Measurements from ENCODE around the gene RNF17.
"Not testable (repeated sequence)": the region's sequence is repeated elsewhere in the genome, so short reads cannot be mapped to it uniquely, and the experiment has no call there.

Gene RNF17, protein sequence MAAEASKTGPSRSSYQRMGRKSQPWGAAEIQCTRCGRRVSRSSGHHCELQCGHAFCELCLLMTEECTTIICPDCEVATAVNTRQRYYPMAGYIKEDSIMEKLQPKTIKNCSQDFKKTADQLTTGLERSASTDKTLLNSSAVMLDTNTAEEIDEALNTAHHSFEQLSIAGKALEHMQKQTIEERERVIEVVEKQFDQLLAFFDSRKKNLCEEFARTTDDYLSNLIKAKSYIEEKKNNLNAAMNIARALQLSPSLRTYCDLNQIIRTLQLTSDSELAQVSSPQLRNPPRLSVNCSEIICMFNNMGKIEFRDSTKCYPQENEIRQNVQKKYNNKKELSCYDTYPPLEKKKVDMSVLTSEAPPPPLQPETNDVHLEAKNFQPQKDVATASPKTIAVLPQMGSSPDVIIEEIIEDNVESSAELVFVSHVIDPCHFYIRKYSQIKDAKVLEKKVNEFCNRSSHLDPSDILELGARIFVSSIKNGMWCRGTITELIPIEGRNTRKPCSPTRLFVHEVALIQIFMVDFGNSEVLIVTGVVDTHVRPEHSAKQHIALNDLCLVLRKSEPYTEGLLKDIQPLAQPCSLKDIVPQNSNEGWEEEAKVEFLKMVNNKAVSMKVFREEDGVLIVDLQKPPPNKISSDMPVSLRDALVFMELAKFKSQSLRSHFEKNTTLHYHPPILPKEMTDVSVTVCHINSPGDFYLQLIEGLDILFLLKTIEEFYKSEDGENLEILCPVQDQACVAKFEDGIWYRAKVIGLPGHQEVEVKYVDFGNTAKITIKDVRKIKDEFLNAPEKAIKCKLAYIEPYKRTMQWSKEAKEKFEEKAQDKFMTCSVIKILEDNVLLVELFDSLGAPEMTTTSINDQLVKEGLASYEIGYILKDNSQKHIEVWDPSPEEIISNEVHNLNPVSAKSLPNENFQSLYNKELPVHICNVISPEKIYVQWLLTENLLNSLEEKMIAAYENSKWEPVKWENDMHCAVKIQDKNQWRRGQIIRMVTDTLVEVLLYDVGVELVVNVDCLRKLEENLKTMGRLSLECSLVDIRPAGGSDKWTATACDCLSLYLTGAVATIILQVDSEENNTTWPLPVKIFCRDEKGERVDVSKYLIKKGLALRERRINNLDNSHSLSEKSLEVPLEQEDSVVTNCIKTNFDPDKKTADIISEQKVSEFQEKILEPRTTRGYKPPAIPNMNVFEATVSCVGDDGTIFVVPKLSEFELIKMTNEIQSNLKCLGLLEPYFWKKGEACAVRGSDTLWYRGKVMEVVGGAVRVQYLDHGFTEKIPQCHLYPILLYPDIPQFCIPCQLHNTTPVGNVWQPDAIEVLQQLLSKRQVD (N-terminal part only)

DNA sequence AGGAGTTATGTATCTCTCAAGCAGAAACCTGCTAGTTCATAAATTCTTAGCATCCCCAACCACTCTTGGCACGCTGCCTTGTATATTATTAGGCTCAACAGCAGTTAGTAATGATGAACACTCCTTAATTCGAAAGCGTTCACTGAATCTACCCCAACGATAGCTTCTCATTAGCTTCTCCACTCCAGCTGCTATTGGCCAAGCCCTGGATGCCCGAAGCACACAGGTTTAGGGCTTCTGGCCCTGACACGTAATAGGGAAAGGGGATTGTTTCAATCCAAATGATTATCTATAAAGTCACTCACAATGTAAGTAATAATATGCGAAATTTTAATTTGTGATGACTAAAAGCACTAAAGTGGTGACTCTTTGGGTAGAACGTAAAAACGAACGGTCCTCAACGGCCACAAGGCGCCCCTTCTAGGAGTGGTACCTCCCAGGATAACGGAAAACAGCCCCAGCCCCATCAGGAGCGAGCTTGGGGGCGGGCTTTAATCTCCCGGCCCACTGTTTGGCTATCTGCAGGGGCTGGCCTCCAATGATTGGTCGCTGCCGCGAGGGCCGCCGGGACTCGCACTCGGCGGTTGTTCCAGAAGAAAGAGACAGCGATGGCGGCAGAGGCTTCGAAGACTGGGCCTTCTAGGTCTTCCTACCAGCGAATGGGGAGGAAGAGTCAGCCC lies at the start of gene RNF17:
Gene RNF17 (plus strand): TSS at position 574 of the 680 bp plus-strand sequence. CDS start 35 bp downstream, at position 609.
- no peak for DNase-seq

DNA sequence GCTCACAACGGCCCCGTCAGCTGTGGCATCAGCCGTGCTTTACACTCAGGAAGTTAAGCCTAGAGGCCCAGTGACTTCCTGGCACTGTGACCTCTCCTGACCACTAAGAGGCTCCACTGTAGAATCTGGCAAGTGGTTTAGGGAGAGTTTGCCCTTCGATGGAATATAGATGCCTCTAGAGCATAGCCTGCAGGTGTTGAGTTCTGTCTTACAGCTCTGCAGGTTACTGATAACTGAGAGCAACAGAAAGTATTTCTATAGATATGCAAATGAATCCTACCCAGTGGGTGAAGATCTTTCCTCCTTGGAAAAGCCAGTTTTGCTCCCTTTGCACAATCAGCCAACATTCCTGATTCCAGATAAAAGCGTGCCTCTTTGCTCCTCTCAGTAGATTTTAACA lies 48.0 kb upstream of the RNF17 start:
- DNase-seq = no peak

DNA sequence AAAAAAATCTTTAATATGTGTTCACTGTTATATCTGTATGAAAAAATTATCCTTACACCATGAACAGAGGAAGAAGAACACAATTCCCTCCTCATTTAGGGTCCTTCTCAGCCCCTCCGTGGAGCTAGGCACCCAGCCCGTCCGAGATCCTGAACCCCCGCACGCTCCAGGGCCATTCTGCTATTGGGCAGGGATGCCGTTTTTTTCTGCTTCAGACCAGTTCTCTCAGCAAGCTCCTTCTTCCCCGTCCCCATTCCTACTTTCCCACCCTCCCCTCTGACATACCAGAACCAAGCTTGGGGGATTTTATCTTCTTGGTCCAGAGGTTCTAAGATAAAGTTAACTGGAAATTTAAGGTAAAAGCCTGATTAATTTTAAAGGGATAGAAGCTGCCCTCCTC lies 47.5 kb upstream of the RNF17 start:
- DNase-seq = no peak

DNA sequence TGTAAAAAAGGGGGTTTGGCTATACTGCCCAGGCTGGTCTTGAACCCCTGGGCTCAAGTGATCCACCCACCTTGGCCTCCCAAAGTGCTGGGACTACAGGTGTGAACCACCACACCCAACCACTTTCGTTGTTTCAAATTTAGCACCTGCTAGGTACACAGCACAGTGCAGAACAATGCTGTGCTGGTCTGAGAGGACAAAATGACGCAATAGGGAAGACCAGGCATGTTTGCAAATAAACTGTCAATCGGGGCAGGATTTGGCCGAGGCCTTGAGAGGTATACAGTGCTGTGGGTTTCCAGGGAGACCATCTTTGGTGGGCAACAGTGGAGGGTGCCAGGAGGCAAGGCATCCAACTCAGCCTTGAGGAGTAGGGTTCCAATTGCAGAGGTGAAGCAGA lies 46.8 kb upstream of the RNF17 start:
- DNase-seq = no peak

DNA sequence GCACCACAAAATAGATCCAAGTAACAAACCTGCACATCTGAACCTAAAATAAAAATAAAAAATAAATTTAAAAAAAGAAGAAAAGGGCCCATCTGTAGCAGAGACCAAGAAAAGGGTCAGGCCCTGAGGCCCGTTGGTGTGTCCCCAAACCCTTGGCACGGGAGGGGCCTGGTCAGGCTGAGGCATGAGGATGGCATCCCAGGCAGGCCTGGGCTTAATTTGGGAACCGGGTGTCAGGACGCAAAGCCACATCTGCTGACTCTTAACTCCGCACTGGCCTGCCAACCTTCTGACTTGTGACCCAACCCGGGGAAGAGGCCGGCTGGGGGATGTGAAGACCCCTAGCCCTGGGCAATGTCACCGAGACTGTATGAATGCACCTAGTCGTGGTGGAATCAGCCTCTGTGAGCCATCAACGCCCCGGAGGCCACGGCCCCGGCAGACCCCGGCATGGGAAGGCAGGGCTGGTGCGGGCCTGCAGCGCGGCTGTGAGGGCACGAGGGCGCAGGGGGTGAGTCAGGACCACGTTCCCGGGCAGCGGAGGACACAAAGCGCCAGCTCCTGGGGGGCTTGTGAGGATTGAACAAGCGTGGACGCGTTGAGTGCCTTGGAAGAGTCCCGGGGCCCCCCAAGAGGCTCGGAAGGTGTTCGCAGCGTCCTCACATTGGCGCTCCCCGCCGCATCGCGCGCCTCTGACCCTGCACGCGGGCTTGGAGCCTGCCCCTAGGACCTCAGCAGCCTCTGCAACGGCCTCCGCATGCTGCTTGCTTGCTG lies 45.6 kb upstream of the RNF17 start:
- no peak for DNase-seq

DNA sequence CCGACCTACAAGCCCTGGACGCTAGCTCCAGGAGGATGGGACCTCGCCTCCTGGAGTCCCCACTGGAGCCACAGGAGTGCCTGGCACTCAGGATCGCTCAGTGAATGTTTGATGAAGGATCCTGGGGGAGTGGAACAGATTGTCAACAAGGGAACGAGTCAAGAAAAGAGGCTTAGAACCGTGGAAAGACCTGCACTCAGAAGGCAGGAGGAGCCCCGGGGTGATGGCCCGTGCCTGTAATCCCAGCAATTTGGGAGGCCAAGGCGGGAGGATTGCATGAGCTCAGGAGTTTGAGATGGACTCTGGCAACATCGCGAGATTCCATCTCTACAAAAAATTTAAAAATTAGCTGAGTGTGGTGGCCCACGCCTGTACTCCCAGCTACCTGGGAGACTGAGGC lies 44.8 kb upstream of the RNF17 start:
- no peak for DNase-seq

DNA sequence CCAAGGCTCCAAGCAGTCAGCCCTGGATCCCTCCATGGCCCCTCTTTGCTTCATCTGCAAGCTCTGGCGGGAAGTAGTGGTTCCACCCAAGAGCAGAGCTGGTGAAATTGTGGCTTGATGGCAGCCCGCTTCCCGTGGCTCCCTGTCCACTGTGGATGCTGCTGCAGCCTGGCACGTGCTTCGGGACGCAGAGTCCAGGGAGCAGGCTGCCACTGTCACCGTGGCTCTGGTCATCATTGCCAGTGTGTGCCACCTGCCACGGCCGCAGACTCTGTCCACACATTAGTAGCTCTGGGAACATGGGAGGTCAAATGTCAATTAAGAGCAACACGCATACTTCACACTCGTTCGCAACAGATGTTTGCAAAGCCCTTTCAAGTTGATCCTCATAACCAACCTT lies 40.8 kb upstream of the RNF17 start:
- DNase-seq = no peak

DNA sequence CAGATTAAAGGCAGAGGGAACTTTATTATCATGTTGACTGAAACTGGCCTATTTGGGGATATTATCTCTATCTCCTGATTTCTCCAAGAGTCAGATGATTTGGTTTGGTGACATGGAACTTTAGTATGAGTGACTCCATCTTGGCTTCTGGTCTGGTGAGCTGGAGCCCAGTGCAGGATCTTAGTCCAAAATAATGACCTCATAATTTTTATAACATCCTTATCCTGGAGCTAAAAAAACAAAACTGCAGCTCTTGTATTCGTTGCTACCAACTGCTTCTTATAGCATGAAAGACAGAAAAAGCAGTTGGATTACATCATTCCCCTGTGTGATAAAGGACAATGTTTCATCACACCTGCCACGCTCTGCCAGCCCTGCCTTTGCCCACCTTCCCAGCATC lies 39.3 kb upstream of the RNF17 start:
- DNase-seq = no peak

DNA sequence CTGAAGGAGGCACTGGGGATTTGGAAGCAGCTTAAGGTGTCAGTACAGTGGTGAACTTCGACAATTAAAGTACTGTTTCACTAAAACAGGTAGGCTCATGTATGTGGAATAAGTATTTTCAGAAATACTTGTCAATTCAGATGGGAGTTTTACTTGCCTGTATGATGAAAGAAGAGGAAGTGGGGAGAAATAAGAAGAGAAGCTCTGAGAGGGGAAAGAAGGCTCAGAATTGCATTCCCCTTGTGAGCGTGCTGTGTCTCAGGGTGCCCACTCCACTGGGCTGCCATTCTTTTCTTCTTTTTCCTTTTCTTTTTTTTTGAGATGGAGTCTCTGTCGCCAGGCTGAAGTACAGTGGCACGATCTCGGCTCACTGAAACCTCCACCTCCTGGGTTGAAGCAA lies 38.6 kb upstream of the RNF17 start:
- DNase-seq = no peak

DNA sequence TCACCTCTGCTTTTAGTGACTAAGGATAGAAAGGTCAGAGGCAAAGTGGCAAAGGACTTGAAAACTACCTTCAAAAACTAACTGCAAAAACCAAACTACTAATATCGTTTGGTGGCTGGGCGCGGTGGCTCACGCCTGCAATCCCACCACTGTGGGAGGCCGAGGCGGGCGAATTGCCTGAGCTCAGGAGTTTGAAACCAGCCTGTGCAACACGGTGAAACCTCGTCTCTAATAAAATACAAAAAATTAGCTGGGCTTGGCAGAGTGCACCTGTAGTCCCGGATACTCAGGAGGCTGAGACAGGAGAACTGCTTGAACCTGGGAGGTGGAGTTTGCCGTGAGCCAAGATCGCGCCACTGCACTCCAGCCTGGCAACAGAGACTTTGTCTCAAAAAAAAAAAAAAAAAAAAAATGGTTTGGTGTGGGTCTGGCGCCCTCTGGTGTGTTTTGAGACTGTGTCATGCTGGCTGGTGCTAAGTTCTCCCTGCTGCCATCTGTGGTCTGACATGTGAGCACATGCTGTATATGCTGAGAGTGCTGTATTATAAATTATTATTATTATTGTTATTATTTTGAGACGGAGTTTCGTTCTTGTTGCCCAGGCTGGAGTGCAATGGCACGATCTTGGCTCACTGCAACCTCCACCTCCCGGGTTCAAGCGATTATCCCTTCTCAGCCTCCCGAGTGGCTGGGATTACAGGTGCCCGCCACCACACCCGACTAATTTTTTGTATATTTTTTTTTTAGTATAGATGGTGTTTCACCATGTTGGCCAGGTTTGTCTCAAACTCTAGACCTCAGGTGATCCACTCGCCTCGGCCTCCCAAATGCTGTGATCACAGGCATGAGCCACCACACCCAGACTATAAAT lies 36.0 kb upstream of the RNF17 start:
- peak; percentile 63 for DNase-seq

DNA sequence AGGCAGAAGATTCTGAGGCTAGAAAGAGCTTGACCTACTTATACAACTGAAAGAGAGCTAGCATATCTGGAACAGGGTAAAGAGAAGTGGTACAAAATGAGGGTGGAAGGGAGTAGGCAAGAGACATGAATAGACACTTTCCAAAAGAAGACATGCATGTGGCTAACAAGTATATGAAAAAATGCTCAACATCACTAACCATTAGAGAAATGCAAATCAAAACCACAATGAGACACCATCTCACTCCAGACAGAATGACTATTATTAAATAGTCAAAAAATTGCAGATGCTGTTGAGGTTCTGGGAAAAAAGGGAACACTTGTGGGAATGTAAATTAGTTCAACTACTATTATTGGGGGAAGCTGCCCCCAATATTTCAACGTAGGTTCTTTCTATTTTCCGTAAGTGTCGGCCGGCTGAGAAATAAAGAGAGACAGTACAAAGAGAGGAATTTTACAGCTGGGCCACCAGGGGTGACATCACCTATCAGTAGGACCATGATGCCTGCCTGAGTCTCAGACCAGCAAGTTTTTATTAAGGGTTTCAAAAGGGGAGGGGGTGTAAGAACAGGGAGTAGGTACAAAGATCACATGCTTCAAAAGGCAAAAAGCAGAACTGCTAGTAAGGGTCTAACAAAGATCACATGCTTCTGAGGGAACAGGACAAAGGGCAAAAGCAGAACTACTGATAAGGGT lies 32.9 kb upstream of the RNF17 start:
- DNase-seq = not testable (repeated sequence)

DNA sequence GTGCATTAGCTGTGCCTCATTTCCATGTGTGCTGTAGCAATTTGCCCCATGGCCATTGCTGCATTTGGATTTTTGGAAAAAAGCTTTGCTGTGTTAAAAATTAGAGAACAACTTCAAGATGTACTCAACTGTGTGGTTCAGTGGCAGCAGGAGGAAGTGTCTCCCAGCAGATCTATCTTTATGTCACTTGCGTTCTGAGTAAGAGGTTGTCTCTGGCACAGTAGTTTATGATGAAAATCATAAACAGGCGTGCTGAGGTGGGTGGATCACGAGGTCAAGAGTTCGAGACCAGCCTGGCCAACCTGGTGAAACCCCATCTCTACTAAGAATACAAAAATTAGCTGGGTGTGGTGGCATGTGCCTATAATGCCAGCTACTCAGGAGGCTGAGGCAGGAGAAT lies 29.0 kb upstream of the RNF17 start:
- no peak for DNase-seq

DNA sequence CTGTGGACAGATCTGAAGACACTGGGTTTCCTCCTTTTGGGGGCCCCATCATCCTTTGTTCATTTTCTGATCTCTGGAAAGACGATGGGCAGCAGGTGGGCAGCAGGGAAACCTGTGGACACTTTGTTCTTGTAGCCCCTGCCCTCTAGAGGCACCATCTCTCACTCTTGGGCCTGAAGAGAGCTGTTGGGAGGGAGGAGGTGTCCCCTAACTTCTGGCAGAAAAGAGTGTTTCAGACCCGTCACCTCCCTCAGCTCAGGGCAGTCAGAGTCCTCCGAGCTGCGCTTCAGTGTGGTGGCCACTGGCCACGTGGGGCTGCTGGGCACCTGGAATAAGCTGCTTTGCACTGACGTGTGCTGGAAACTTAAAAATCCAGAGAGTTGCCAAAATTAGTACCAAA lies 26.9 kb upstream of the RNF17 start:
- no peak for DNase-seq

DNA sequence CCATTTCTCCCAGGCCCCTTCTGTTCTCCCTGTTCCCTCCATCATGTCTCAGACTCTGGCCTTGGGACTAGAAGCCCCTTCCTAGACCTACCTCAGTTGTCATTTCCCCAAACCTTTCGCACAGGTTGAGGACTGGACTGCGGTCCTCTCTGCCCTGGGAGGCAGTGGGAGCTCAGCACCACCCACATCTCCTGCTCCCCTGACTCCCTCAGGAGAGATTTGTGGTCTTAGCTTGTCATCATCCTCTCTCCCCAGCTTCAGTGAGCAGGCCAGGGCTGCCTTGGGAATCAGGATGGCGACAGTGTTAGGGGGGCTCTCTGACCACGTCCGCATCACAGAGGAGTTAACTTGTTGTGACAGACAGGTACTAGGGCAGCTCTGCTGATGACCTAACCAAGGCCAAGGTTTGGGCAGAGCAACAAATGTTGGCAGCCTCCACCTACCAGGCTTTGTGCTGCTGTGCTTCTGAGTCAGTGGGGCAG lies 25.6 kb upstream of the RNF17 start:
- DNase-seq = no peak

DNA sequence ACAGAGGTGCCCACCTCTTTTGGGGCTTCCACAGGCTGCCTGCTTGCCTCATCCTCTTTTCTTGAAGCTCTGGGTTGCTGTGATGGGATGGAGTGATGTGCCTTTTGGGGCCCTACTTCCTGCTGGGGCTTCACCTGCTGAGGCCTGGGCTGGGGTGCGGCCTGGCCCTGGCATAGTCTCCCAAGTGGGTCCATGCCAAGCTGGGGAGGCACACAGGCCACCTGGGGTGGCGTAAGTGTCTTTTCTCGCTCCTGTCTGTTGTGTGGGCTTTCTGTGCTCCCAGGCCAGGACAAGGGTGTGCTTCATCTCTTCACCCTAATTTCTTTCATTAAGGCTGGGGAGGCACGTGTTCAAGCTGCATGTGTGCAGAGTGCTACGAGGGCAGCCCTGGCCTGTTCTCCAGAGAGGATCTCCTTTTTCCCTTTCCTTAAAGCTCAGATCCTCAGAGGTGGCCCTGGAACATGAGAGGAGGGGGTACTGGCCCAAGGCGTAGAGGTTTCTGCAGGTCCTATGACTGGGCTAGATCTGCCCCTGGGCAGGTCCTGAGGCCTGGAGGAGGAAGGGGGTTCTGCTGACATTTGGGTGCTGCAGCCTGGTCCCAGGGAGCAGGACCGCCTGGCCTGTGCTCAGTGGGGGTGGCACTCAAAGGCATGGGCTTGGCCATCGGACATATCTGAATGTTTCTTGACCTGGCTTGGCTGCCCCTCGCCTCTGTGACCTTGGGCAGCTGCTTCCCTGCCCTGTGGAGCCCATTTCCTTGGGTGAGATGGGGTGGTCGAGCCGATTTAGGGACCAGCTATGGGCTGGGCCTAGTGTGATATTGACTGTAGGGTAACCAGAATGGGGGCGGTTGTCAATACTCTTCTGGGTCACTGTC lies 23.7 kb upstream of the RNF17 start:
- DNase-seq = no peak

DNA sequence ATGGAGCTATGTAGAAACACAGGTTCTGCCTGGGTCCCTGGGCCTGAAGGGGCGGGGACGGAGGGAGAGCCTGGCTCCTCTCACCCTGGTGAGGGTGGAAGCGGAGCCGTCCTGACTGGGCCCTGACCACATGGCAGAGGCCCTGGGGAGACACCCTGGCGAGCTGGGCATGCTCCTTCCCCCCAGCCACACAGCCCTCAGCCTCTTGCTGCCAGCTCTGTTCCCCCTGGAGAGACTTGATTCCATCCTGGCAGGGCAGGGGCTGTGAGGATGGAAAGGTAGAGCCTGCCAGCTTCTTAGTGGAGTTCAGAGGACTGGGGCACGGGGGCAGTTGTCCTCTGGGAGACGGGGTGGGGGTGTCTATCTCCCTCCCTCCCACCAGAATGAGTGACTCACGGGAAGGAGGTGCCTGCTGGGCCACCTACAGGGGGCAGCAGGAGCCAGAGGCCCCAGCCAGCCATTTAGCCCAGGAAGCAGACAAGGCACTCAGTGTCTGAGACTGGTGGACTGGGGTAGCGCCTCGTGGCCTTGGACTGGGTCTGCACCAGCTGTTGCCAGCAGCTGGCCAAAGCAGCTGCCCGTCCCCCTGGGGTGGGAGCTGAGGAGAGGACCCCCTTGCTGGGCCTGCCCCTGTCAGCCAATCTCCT lies 22.8 kb upstream of the RNF17 start:
- DNase-seq = no peak

DNA sequence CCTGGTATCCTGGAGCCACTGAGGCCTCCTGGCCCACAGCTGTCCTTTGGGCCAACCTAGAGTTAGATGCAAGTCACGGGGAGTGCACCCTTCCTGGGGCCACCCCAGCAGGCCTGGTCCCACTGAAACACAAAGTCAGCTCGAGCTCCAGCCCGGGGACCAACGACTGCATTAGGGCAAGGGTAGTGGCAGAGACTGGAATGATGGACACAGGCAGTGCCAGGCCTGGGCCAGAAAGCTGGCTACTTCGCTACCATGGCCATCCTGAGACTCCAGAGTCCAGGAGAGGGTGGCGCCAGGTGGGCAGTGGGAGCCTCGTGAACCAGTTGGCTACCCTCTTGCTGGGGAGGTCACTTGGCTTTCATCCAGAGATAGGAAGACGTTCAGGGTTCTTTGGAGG lies 22.2 kb upstream of the RNF17 start:
- DNase-seq = no peak

DNA sequence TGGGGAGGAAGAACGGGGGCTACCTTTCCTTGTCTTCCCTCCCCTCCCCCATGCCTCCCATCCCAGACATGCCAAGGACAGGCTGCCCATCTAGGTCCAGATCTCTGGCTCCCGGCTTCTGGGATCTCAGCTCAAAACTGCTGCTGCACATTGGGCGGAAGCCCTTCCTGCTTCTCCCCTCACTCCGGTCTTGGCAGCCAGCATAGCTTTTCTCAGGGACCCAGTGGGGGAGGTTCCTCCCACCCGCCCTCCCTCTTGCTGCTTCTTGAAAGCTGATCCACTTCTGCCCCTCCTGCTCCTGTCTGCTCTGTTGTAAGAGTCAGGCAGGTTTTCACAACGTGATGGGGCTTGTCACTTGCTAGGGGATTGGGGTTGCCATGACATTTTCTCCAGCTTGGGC lies 21.7 kb upstream of the RNF17 start:
- DNase-seq = no peak

Measured in activated T-cell treated with anti-CD3 and anti-CD28 coated beads, Interleukin-2, amount 50 U/mL, for 1 hour (primary cell).